ENCODE results near the gene RNU1-4.
"Not testable (repeated sequence)": the region's sequence is repeated elsewhere in the genome, so short reads cannot be mapped to it uniquely, and the experiment has no call there.

RNU1-4 gene

GRCh38 chr1:16740047-16740964 lies at the start of gene RNU1-4:
TSS of gene RNU1-4 (plus strand) at chr1:16740516.
- not testable (repeated sequence) for DNase-seq

GRCh38 chr1:16690971-16691682 lies 49.2 kb upstream of the RNU1-4 start:
- DNase-seq = not testable (repeated sequence)

GRCh38 chr1:16692283-16692682 lies 48.0 kb upstream of the RNU1-4 start:
- DNase-seq = not testable (repeated sequence)

GRCh38 chr1:16692717-16693448 lies 47.4 kb upstream of the RNU1-4 start:
- not testable (repeated sequence) for DNase-seq

GRCh38 chr1:16693449-16694307 lies 46.6 kb upstream of the RNU1-4 start:
- DNase-seq = not testable (repeated sequence)

- not testable (repeated sequence) for DNase-seq
Observed at GRCh38 chr1:16694308-16694702, 46.0 kb upstream of the RNU1-4 start.

- DNase-seq = peak in 1 of 2 experiments; percentile 26
Observed at GRCh38 chr1:16696507-16697150, 43.7 kb upstream of the RNU1-4 start.

GRCh38 chr1:16697152-16697551 lies 43.2 kb upstream of the RNU1-4 start:
- DNase-seq = not testable (repeated sequence)

GRCh38 chr1:16699440-16699839 lies 40.9 kb upstream of the RNU1-4 start:
- DNase-seq = not testable (repeated sequence)

- not testable (repeated sequence) for DNase-seq
Observed at GRCh38 chr1:16700138-16700895, 40.0 kb upstream of the RNU1-4 start.

- DNase-seq = not testable (repeated sequence)
Observed at GRCh38 chr1:16701189-16701588, 39.1 kb upstream of the RNU1-4 start.

GRCh38 chr1:16702280-16702679 lies 38.0 kb upstream of the RNU1-4 start:
- not testable (repeated sequence) for DNase-seq

GRCh38 chr1:16703141-16703540 lies 37.2 kb upstream of the RNU1-4 start:
- DNase-seq = not testable (repeated sequence)

- not testable (repeated sequence) for DNase-seq
Observed at GRCh38 chr1:16703602-16704001, 36.7 kb upstream of the RNU1-4 start.

- DNase-seq = not testable (repeated sequence)
Observed at GRCh38 chr1:16704076-16704475, 36.2 kb upstream of the RNU1-4 start.

- DNase-seq = not testable (repeated sequence)
Observed at GRCh38 chr1:16704502-16705100, 35.7 kb upstream of the RNU1-4 start.

- DNase-seq = not testable (repeated sequence)
Observed at GRCh38 chr1:16706302-16706701, 34.0 kb upstream of the RNU1-4 start.

GRCh38 chr1:16707130-16708093 lies 32.9 kb upstream of the RNU1-4 start:
- DNase-seq = not testable (repeated sequence)

- DNase-seq = not testable (repeated sequence)
Observed at GRCh38 chr1:16708704-16709103, 31.6 kb upstream of the RNU1-4 start.

Data from NCI-H2081 (cell line).